Calu3 (cell line): ENCODE results near the gene LRP5. TPM values are rescaled to one million over a fixed set of nuclear protein-coding genes. Genes with fewer than 3 reads are reported as not detected.

Experiments
- BruUV-seq: library from RNA; stranded (reverse); fragments of 400-500 nt; replicated peaks from 2 replicates; lab custom pipeline; 2021; lab: Mats Ljungman, UMichigan
- CTCF ChIA-PET: fragments of 300-600 bp; sonication (Branson Sonifier 250); formaldehyde crosslinking; loops from one replicate; lab custom pipeline; 2022; ENCODE audit warnings: antibody characterized with exemption; lab: Charles Lee
- DNase-seq: peaks from one replicate; pipeline ENCODE4 v3.0.0; 2022
- H3K27ac Mint-ChIP-seq: one replicate; pipeline ENCODE4 v1.8.0; 2022; ENCODE audit warnings: mixed read lengths; ENCODE audit not compliant: unreplicated experiment
- H3K27me3 Mint-ChIP-seq: one replicate; pipeline ENCODE4 v1.8.0; 2022; ENCODE audit warnings: mixed read lengths; ENCODE audit not compliant: unreplicated experiment
- H3K36me3 Mint-ChIP-seq: one replicate; pipeline ENCODE4 v1.8.0; 2022; ENCODE audit warnings: mild to moderate bottlenecking, moderate library complexity, mixed read lengths; ENCODE audit not compliant: insufficient read depth, unreplicated experiment
- H3K4me1 Mint-ChIP-seq: one replicate; pipeline ENCODE4 v1.8.0; 2022; ENCODE audit warnings: mild to moderate bottlenecking, low read depth, mixed read lengths; ENCODE audit not compliant: unreplicated experiment
- H3K4me3 Mint-ChIP-seq: one replicate; pipeline ENCODE4 v1.8.0; 2022; ENCODE audit warnings: mild to moderate bottlenecking, low read depth, moderate library complexity, mixed read lengths; ENCODE audit not compliant: unreplicated experiment
- H3K9me3 Mint-ChIP-seq: one replicate; pipeline ENCODE4 v1.8.0; 2022; ENCODE audit warnings: low read depth, mixed read lengths; ENCODE audit not compliant: unreplicated experiment
- intact Hi-C: fragments of 100-400 bp; cut with micrococcal nuclease; formaldehyde crosslinking; loops from one replicate; pipeline ENCODE4 v1.10.0; 2022; ENCODE audit not compliant: unreplicated experiment
- total RNA-seq: library from RNA; stranded (reverse); gene quantifications from 2 replicates; pipeline ENCODE4 v1.2.3, GENCODE V29; 2022
- TF ChIP-seq, protein P1 (sequence below): fragments of 200-600 bp; IDR thresholded peaks from one replicate; pipeline ENCODE4 v1.8.0; 2022; ENCODE audit warnings: antibody characterized with exemption; ENCODE audit not compliant: unreplicated experiment

LRP5 gene
- total RNA-seq, 1 experiment from 2014 or later: 82.0 TPM

DNA sequence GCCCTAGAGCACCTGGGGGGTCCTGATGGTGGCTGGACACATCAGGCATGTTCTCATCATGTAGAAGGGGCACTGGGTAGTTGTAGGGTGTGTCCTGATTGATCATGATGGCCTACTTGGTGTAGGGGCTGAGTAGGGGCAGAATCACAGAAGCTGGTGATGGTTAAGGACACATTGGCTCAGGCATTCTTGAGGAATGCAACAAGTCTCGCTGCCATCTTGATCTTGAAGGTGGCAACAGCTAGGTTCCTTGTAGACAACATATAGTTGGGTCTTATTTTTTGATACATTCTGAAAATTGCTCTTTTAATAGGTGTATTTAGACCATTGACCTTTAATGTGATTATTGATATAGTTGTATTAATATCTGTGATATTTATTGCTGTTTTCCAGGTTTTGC, 176.2 kb downstream of the LRP5 start:
- H3K4me1 Mint-ChIP-seq: peaks cover 34% of the 10 kb centered on the region
- H3K4me3 Mint-ChIP-seq: no peak overlapping the region
- no peak overlapping the region for H3K27ac Mint-ChIP-seq
- peaks cover 16% of the 10 kb centered on the region for H3K36me3 Mint-ChIP-seq
- DNase-seq: no peak
- H3K9me3 Mint-ChIP-seq: peaks cover 3% of the 10 kb centered on the region
- TF ChIP-seq, protein P1, sequence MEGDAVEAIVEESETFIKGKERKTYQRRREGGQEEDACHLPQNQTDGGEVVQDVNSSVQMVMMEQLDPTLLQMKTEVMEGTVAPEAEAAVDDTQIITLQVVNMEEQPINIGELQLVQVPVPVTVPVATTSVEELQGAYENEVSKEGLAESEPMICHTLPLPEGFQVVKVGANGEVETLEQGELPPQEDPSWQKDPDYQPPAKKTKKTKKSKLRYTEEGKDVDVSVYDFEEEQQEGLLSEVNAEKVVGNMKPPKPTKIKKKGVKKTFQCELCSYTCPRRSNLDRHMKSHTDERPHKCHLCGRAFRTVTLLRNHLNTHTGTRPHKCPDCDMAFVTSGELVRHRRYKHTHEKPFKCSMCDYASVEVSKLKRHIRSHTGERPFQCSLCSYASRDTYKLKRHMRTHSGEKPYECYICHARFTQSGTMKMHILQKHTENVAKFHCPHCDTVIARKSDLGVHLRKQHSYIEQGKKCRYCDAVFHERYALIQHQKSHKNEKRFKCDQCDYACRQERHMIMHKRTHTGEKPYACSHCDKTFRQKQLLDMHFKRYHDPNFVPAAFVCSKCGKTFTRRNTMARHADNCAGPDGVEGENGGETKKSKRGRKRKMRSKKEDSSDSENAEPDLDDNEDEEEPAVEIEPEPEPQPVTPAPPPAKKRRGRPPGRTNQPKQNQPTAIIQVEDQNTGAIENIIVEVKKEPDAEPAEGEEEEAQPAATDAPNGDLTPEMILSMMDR: no peak
- H3K27me3 Mint-ChIP-seq: no peaks in the 10 kb centered on the region
- intact Hi-C loops: no loop called here
- BruUV-seq: no TSS peak
- CTCF ChIA-PET: no interaction called here

DNA sequence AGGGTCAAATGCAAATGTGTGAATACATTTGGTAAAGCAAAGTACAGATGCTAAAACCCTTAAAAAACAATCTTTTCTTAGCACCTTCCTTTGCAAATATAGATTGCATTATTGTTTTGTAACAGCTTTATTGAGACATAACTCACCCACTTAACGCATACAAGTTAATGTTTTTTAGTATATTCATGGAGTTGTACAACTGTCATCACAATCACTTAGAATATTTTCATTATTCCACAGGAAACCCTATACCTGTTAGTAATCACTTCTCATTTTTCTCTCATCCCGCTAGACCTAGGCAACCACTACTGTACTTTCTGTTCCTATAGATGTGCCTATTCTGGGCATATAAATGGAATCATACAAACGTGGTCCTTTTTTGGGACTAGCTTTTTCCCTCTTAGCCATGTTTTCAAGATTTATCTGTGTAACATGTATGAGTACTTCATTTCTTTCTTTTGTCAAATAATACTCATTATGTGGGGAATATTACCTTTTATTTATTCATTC, 182.9 kb downstream of the LRP5 start:
- Mint-ChIP-seq H3K4me1 (peaks cover 9% of the 10 kb centered on the region), H3K9me3 (no peaks in the 10 kb centered on the region), H3K27ac (no peak overlapping the region), H3K4me3 (no peak overlapping the region), H3K27me3 (no peaks in the 10 kb centered on the region), H3K36me3 (peaks cover 5% of the 10 kb centered on the region)
- BruUV-seq: no TSS peak
- TF ChIP-seq, protein P1: no peak
- DNase-seq: no peak
- CTCF ChIA-PET: no interaction called here
- intact Hi-C loops: no loop called here

DNA sequence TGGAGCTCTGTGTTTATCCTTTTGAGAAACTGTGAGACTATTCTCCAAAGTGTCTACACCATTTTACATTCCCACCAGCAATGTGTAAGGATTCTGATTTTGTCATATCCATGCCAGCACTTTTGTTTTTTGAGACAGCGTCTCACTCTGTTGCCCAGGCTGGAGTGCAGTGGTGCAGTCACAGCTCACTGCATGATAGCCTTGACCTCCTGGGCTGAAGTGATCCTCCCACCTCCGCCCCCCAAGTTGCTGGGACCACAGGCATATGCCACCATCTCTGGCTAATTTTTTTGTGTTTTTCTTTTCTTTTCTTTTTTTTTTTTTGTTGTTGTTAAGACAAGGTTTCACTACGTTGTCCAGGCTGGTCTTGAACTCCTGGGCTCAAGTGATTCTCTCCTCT, 183.5 kb downstream of the LRP5 start:
- DNase-seq: no peak
- no peak overlapping the region for H3K4me3 Mint-ChIP-seq
- peaks cover 7% of the 10 kb centered on the region for H3K4me1 Mint-ChIP-seq
- no peaks in the 10 kb centered on the region for H3K27me3 Mint-ChIP-seq
- no peaks in the 10 kb centered on the region for H3K9me3 Mint-ChIP-seq
- intact Hi-C loops: no loop called here
- H3K27ac Mint-ChIP-seq: no peak overlapping the region
- CTCF ChIA-PET: interaction anchor here (0.9 kb wide), 1 partner anchor 9 kb away, joined by 3 read pairs; no protein-coding TSS in a partner anchor
- TF ChIP-seq, protein P1: no peak
- peaks cover 5% of the 10 kb centered on the region for H3K36me3 Mint-ChIP-seq
- no TSS peak for BruUV-seq

GRCh38 chr11:68497761-68498160, 185.4 kb downstream of the LRP5 start:
- DNase-seq: no peak
- CTCF ChIA-PET: no interaction called here
- no peak overlapping the region for H3K4me3 Mint-ChIP-seq
- no peaks in the 10 kb centered on the region for H3K9me3 Mint-ChIP-seq
- peaks cover 14% of the 10 kb centered on the region for H3K4me1 Mint-ChIP-seq
- BruUV-seq: no TSS peak
- peaks cover 5% of the 10 kb centered on the region for H3K36me3 Mint-ChIP-seq
- no peak overlapping the region for H3K27ac Mint-ChIP-seq
- intact Hi-C loops: no loop called here
- H3K27me3 Mint-ChIP-seq: no peaks in the 10 kb centered on the region
- TF ChIP-seq, protein P1: no peak
